ENCODE results near the gene KRTAP4-11.
"Not testable (repeated sequence)": the region's sequence is repeated elsewhere in the genome, so short reads cannot be mapped to it uniquely, and the experiment has no call there.

Gene KRTAP4-11

GRCh38 chr17:41117846-41118386, at the start of gene KRTAP4-11:
Gene KRTAP4-11, minus strand, starts transcription at chr17:41118373. Its CDS starts 58 bp downstream, at chr17:41118315.
- DNase-seq = not testable (repeated sequence)

- DNase-seq = no peak
Observed at GRCh38 chr17:41167561-41167960, 49.4 kb upstream of the KRTAP4-11 start.

GRCh38 chr17:41163828-41164227, 45.7 kb upstream of the KRTAP4-11 start:
- DNase-seq = no peak

DNA sequence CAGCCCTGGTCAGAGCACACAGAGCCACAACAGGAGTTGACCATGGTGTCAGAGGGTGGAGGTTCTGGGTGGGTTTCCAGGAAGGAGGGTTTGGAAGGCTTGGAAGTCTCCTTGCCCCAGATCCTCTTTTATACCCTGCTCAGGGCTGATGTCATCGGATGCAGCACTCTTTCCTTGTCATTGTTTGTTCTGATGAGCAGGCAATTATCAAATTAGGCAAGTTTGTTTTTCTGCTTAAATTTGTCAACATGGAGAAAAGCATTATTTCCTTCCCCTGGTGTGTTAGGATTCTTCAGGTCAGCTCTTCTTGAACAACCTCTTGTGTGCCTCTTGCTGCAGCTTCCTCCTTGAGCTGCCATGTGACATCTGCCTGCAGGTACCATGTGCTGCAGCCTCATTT, 42.5 kb upstream of the KRTAP4-11 start, which contains the start of gene KRTAP4-4:
Gene KRTAP4-4, minus strand, starts transcription at position 101 of the 400 bp plus-strand sequence. Its CDS starts 57 bp downstream, at position 44.
- DNase-seq = no peak

DNA sequence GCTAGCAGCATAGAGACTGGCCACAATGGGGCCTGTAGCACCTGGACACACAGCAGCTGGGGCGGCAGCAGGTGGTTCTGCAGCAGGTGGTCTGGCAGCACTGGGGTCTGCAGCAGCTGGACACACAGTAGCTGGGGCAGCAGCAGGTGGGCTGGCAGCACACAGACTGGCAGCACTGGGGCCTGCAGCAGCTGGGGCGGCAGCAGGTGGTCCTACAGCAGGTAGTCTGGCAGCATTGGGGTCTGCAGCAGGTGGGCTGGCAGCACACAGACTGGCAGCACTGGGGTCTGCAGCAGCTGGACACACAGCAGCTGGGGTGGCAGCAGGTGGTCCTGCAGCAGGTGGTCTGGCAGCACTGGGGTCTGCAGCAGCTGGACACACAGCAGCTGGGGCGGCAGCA, 42.0 kb upstream of the KRTAP4-11 start:
- DNase-seq = not testable (repeated sequence)

GRCh38 chr17:41153856-41154255, 35.7 kb upstream of the KRTAP4-11 start:
- no peak for DNase-seq

DNA sequence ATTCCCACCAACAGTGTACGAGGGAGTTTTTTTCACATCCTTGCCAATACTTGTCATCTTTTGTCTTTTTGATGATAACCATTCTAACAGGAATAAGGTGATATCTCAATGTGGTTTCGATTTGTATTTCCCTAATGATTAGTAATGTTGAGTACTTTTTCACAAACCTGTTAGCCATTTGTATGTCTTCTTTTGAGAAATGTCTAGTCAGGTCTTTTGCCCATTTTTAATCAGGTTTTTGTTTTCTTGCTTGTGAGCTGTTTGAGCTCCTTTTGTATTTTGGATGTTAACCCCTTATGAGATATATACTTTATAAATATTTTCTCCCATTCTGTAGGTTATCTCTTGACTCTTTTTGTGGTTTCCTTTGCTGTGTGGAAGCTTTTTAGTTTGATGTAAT, 33.4 kb upstream of the KRTAP4-11 start:
- no peak for DNase-seq

DNA sequence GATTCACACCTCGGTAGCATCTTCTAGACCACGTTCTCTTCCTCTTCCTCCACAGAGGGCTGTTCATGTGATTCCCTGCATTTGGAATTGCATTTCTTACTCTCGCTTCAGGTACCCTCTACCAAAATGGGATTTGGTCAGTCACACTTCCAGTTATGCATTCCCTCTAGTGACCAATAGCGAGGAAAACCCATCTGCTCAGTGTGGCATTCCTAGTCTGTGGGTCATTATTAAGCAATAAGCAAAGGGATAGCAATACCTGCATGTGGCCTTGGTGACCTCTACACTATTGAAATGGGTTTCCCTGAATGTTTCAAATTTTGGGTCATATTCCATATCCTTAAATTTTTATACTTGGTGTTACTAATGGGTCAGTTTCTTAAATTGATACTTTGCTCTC, 31.9 kb upstream of the KRTAP4-11 start:
- DNase-seq = no peak

GRCh38 chr17:41149652-41149985, 31.4 kb upstream of the KRTAP4-11 start, which contains the start of gene KRTAP4-5:
Gene KRTAP4-5, minus strand, starts transcription at chr17:41149825. Its CDS starts 58 bp downstream, at chr17:41149767.
- no peak for DNase-seq

GRCh38 chr17:41148971-41149651, 30.9 kb upstream of the KRTAP4-11 start:
- DNase-seq = not testable (repeated sequence)

DNA sequence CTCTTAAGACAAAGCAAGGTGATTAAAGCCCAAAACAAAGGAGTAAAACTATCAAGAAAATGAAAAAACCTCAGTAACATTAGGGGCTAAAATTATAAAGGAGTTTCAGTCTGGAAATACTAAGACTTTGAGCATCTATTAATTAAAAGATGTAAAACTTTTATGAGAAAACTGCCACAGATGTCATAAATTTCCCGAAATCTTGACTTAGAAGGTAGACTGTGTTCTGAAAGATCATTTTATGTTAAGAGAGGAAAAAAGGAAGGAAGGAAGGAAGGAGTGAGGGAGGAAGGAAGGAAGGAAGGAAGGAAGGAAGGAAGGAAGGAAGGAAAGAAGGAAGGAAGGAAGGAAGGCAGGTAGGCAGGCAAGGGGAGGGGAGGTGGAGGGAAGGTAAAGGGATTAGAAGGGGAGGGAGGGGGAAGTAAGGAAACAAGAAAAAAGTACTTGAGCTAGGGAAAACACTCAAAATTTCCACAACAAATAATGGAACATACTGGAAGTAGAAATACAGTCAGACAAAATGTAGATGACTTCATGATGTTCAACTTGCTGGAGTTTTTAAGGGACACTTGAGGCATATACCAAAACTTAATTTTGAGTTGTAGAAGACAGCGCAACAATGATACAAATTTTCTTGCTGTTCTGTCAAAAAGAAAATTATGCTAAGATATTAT, 29.5 kb upstream of the KRTAP4-11 start:
- no peak for DNase-seq

DNA sequence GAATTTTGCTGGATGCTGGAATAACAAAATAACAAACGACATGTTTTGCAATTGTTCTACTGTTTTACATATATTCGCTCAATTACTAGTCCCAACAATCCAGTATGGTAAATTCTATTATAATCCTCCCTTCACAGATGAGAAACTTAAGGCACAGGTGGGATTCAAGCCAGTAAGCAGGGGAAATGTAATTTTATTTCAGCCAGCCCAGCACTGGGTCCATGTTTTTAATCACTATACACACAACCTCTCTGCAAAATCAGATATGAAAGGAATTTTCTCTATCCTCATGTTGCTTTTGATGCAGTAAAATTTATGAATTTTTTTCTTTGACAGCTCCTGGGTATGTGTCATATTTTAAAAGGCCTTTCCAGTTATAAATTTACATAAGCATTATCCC, 27.1 kb upstream of the KRTAP4-11 start:
- DNase-seq = no peak

DNA sequence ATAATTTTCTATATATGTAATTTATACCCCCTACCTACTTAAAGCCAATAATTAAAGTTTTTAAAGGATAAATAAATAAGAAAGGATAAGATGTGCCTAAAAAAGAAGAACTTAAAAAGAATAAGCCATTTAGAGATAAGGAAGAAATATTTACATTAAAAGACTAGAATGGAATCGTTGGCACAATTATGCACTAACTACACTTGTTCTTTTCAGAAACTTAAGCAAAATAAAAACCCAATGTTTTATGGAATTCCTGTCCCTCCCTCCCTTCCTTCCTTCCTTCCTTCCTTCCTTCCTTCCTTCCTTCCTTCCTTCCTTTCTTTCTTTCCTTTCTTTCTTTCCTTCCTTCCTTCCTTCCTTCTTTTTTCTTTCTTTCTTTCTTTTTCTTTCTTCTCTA, 26.7 kb upstream of the KRTAP4-11 start:
- no peak for DNase-seq

DNA sequence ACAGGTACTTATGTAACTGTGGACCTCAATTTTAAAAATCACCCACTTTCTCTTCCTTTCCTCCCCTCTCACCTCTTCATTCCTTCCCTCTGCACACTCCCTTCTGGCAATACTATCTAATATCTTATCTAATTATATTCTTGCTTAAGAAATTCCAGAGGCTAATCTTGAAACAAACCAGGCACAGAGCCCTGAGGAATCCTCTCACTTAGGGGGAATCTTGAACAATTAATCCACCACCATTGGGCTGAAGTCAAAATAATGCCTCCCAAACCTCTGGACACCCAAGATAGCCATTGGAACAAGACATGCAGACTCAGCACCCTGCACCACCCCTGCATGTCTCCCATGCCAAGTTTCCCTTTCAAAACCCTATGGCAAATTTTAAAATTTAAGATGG, 23.2 kb upstream of the KRTAP4-11 start:
- no peak for DNase-seq

GRCh38 chr17:41140360-41141131, 22.4 kb upstream of the KRTAP4-11 start, which contains the start of gene KRTAP4-6:
Gene KRTAP4-6, minus strand, starts transcription at chr17:41140544. Its CDS starts 57 bp downstream, at chr17:41140487.
- DNase-seq = no peak

DNA sequence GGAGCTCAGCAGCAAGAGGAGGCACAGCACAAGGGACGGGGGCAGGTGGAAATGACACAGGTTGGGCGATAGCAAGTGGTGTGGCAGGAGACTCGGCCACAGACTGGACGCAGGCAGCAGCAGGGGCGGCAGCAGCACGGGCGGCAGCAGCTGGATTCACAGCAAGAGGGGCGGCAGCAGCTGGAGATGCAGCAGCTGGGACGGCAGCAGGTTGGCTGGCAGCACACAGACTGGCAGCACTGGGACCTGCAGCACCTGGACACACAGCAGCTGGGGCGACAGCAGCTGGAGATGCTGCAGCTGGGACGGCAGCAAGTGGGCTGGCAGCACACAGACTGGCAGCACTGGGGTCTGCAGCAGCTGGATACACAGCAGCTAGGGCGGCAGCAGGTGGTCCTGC, 21.7 kb upstream of the KRTAP4-11 start:
- DNase-seq = not testable (repeated sequence)

DNA sequence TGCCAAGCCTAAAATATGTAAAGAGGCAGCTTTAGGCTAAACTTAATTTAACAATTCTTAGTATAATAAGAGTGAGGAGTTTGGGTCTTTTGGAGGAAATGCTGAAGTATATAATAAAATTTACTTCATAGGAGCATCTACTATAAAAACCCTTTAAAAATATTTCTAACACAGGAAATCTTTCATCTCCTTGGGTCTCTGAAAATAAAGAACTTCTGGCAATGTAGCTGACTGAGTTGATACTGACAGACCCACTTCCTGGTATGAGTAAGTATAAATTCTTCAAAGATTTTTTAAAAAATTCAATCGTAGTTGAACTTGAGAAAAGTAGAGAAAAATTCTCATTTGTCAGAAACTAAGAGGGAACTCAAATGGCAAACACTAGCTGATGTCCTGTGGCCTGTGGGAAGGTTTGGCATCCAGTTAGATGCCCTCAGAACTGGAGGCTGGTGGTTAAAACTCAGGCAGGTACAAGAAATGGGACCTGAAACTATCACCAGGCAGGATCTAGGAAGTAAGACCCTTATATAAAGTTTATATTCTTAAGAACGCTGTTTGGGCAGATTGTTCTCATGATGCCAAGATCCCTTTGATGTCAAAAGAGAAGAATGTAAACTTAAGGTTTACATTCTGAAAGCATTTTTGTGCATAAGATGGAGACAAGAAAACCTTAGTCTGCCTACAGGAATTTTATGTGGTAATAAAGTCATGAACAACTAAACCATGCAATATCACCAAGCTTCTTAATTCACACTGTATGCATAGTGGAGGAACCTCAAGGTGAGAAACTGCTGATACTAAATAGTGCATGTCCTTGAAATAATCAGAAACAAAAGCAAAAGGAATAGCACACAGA, 15.9 kb upstream of the KRTAP4-11 start:
- DNase-seq = no peak

DNA sequence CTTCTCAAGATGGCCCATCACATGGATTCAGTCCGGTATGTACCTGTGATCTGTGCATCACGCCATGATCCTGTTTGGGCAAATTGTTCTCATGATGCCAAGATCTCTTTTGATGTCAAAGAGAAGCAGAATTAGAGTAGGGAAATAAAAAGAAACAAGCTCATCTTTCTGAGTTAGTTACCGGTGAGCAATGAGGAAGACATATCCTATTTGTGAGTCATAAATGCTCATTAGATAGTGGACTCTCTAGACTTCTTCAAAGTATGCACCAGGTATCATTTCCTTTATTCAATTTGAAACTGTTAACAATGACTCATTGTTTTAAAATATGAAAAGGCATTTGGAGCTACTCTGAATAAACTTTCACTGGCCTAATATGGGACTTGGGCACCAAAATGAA, 13.8 kb upstream of the KRTAP4-11 start:
- DNase-seq = no peak

- no peak for DNase-seq
Observed at GRCh38 chr17:41127371-41127770, 9.2 kb upstream of the KRTAP4-11 start.

DNA sequence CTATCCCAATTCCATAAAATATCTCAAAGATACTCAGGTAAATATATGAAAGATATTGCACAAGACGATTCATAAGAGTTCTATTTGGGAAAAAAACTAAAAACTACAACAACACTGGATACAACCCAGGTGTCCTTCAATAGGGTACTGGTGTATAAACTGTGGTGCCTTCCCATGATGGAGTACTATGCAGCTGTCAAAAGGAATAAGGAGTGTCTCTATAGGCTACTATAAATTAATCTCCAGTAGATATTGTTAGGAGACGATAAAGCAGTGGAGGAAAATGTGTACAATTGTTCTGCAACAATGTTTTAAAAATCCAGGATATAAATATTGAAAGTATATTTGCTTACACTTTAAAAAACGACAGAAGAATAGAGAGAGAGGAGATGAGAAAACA, 8.2 kb upstream of the KRTAP4-11 start:
- DNase-seq = no peak

GRCh38 chr17:41125064-41125463, 6.9 kb upstream of the KRTAP4-11 start:
- DNase-seq = no peak

- not testable (repeated sequence) for DNase-seq
Observed at GRCh38 chr17:41123991-41124371, 5.8 kb upstream of the KRTAP4-11 start, which contains the start of gene KRTAP4-12. Gene KRTAP4-12, minus strand, starts transcription at chr17:41124182. Its CDS starts 60 bp downstream, at chr17:41124122.
